GM21526 (cell line): ENCODE data around the gene ZSCAN10.
A peak's percentile ranks its signal among the peaks of the same experiment; 100 is the strongest.

ENCODE experiments used
- ATAC-seq: cut with Tn5 transposase; IDR thresholded peaks from one replicate; pipeline ENCODE4 v1.9.1; 2021; ENCODE audit warnings: moderate library complexity; ENCODE audit not compliant: unreplicated experiment, low FRiP score

The ZSCAN10 gene

DNA sequence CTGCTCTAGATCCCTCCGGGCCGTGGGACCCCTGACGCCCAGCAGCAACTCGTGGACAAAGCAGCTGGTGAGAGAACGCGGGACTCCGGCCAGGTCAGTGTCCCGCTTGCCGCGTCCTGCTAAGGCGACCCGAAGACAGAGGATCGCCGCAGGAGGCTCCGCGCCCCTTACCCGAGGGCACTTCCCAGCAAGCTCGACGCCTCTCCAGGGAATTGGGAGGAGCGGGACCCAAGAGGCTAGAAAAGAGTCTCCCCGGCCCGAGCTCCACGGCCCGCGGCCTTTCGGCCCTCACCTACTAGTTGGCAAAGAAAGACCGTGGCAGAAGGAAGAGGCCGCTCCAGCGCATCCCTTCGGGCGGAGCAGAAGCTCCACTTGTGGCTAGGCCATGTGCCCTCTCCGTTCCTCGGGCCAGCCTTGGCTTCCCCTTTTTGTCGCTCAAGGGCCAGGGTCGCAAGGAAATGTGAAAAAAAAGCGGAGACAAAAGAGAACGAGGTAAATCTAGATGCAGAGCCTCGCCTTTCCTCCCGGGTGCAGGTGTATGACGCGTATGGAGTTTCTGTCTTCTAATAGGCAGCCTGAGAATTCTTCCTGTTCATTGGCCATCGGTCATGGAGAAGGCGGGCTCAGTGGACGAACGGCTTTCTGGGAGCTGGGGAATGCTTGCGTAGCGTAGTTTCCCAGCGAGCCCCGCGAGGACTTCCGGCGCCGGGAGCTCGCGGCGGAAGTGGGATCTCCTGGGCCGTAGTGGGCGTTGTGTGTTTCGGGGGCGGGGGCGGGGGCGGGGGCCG, 35.4 kb upstream of the ZSCAN10 start, which contains the start of gene ZNF213:
Gene ZNF213 (plus strand): TSS at position 692 of the 788 bp plus-strand sequence. CDS start 2,252 bp downstream, outside the sequence.
- peak; percentile 79 for ATAC-seq

- no peak for ATAC-seq
Measured at GRCh38 chr16:3133844-3134243, 34.8 kb upstream of the ZSCAN10 start.

GRCh38 chr16:3131755-3132377, 32.8 kb upstream of the ZSCAN10 start:
- no peak for ATAC-seq

DNA sequence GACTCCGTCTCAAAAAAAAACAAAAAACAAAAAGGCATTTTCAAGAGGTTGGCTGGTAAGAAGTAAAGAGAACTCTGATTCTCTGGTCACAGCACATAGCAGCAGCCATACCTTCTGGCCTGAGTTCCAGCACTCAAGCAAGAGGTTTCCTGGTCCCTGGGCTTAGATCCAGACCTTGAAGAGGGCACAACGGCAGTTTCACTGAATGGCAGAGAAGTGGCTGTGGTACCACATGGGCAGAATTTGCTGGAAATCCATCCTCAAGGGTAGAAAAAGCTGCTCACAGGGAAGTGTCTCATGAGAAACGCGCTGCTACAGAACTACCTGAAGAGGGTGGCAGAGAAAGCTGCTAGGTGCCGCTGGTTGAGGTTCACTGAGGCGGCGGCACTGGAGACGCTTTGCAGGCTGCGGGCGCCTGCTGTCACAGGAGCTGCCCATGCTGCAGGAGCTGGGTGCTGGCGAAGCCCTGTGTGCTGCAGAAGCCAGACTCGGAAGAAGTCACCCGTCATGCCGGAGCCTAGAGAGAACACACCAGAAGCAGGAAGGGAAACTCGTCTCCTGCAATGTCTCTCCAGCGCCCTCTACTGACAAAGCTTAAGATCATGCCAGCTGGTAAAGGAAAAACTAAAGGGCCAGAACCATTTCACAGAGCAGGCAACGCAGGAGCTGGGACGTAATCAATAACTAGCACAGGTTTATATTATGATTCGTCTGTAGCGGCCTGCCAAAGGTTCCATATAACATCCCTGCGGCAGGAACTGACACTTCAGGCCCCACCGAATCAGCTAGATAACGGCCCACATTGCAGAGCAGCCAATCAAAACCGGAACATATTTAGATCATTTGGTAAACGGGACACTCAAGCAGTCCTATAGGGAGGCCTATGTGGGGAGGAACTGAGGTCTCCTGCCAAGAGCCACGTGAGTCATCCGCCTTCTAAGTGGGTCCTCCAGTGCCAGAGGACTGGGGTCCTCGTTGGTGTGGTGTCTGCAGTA, 30.3 kb upstream of the ZSCAN10 start:
- ATAC-seq, result peak; percentile 53

- no peak for ATAC-seq
Measured at GRCh38 chr16:3127745-3128144, 28.7 kb upstream of the ZSCAN10 start.

DNA sequence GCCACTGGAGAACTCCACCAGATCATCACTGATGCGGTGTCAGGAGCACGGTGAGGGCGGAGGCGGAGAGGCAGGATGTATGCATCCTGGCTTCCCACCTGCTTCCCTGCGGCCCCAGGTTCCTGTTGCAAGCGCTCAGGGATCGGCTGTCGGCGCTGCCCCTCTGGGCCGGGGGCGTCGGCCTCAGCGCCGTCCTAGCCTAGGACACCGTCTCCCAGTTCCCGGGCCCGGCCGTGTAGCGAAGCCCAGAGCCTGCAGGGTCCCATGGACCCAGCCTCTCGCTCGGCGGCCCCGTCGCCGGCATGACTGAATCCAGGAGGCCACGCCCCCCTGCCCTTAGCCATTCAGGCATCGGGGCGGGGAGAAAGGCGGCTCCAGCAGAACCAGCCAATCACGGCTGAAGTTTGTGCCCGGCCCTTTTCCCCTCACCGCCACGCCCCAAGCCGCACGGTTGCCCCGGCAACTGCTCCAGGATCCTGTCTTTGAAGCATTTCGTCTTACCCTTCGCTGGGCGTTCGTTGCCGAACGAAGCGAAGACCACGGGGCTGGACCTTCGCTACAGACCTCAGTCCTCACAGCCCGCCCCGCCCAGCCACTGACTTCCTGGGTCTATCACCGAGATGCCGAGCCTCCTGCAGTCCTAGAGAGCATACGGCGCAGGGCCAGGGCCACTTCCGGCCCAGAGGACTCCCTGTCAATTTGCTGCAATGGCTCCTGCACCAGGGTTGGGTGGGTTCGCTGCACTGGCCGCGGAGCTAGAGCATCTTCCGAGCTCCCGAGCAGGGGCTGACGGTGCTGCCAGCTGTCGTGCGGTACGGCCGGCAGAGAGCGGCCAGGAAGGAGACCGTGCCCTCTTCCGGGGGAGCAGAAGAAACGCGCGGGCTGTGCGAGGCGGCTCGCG, 25.1 kb upstream of the ZSCAN10 start:
- ATAC-seq, result peak; percentile 81

- ATAC-seq, result no peak
Measured at GRCh38 chr16:3122926-3123570, 24.0 kb upstream of the ZSCAN10 start.

DNA sequence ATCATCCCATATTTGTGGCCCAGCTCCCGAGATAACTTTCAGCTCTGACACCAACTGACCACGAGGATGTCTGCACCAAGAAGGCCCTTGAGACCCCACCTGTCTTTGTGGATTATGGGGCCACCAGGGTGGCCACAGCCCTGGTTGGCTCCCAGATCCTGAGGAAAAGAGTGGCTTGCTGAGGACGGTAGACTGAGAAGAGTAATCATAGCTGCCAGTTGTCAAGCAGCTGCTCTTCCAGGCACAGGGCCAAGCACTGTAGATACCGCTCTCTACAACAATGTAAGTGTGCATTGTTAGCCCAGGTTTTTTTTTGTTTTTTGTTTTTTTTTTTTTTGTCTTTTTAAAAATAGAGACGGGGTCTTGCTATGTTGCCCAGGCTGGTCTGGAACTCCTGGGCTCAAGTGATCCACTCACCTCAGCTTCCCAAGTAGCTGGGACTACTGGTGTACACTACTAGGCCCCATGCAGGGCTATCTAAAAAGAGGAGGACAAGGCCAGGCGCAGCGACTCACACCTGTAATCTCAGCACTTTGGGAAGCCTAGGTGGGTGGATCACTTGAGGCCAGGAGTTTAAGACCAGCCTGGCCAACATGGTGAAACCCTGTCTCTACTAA, 22.9 kb upstream of the ZSCAN10 start:
- no peak for ATAC-seq

- no peak for ATAC-seq
Measured at GRCh38 chr16:3120435-3120834, 21.3 kb upstream of the ZSCAN10 start.

- no peak for ATAC-seq
Measured at GRCh38 chr16:3119701-3120408, 20.8 kb upstream of the ZSCAN10 start.

DNA sequence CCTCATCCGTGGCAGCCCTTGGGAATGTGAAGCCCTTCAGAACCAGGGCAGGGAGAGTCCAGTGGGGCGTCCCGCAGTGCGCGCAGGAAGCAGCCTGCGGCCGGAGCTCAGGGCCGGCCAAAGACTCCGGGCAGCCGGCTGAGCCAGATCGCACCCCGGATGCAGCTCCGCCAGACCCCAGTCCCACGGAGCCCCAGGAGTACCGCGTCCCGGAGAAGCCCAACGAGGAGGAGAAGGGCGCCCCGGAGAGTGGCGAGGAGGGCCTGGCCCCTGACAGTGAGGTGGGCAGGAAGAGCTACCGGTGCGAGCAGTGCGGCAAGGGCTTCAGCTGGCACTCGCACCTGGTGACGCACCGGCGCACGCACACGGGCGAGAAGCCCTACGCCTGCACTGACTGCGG, 20.2 kb upstream of the ZSCAN10 start:
- ATAC-seq, result no peak

DNA sequence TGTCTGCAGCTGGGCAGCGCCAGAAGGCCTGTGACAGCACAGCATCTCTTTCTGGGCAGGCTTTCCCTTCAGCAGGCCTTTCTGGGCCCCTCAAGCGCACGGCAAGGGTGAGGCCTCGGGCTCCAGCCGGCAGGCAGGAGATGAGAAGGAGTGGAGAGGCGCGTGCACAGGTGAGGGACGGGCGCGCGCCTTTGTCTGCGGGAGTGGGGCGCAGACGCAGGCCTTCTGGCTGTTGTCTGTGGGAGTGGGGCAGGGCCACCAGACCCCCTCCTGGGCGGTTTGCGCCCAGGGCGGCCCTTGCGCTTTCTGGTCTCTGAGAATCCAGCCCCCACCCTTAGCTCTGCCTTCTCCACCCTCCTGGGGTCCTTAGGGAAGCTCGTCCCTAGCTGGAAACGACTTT, 19.8 kb upstream of the ZSCAN10 start:
- ATAC-seq, result no peak

DNA sequence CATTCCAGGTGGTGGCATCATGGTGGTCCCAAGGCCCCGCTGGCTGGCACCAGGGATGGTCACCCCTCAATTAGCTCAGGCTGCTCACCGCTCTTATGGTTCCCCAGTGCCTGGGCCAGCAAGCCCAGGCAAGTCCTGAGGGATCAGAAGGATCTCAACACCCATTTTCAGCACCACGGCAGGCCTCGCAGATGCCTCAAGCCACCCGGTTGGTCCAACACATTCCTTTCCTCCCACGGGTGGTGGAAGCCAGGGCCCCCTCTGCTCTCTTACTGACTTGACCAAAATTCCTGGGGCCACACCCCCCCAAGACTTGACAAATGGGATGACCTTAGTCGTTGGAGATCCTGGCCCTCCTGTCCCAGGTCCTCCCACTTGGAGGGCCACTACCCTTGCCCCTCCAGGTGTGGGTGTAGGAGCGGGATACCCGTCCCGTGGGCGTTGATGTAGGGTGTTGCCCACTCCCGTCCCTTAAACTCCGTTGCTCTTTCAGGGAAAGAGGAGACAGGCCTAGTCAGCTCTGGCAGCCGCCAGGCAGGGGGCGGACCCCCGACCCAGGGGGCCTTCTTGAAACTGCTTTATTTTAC, 19.2 kb upstream of the ZSCAN10 start:
- no peak for ATAC-seq

GRCh38 chr16:3115561-3115960, 16.5 kb upstream of the ZSCAN10 start:
- ATAC-seq, result no peak

- ATAC-seq, result no peak
Measured at GRCh38 chr16:3115003-3115402, 15.9 kb upstream of the ZSCAN10 start.

GRCh38 chr16:3113765-3114479, 14.8 kb upstream of the ZSCAN10 start:
- ATAC-seq, result no peak

- ATAC-seq, result no peak
Measured at GRCh38 chr16:3112881-3113574, 13.9 kb upstream of the ZSCAN10 start.
